Activated T-helper 9 cell treated with anti-CD3 and anti-CD28 coated beads, Interleukin-2, amount 50 U/mL, for 16 hours (primary cell): ENCODE measurements around the gene CEP128.

Source experiments
- DNase-seq: peaks from one replicate; pipeline ENCODE4 v3.0.0-alpha.2; 2020; ENCODE audit warnings: low read depth

Gene CEP128

GRCh38 chr14:80771201-80771600, 170.3 kb downstream of the CEP128 start:
- DNase-seq = no peak

- no peak for DNase-seq
These were observed 171.2 kb downstream of the CEP128 start for GRCh38 chr14:80770114-80770908.

- no peak for DNase-seq
These were observed 172.9 kb downstream of the CEP128 start for GRCh38 chr14:80768646-80769045.

- DNase-seq = no peak
These were observed 176.5 kb downstream of the CEP128 start for GRCh38 chr14:80764921-80765507.

- DNase-seq = no peak
These were observed 177.0 kb downstream of the CEP128 start for GRCh38 chr14:80764496-80764895.

- DNase-seq = no peak
These were observed 178.8 kb downstream of the CEP128 start for GRCh38 chr14:80762641-80763228.

- no peak for DNase-seq
These were observed 186.8 kb downstream of the CEP128 start for GRCh38 chr14:80754696-80755095.

- no peak for DNase-seq
These were observed 190.3 kb downstream of the CEP128 start for GRCh38 chr14:80751285-80751684.

GRCh38 chr14:80726211-80726610, 215.3 kb downstream of the CEP128 start:
- no peak for DNase-seq

GRCh38 chr14:80718940-80719339, 222.6 kb downstream of the CEP128 start:
- DNase-seq = no peak

- no peak for DNase-seq
These were observed 227.1 kb downstream of the CEP128 start for GRCh38 chr14:80714474-80714873.

GRCh38 chr14:80713076-80713850, 228.3 kb downstream of the CEP128 start:
- no peak for DNase-seq

GRCh38 chr14:80705241-80705980, 236.1 kb downstream of the CEP128 start:
- DNase-seq = no peak

- DNase-seq = no peak
These were observed 240.9 kb downstream of the CEP128 start for GRCh38 chr14:80700601-80701000.

GRCh38 chr14:80699861-80700260, 241.7 kb downstream of the CEP128 start:
- no peak for DNase-seq

- no peak for DNase-seq
These were observed 242.6 kb downstream of the CEP128 start for GRCh38 chr14:80698974-80699373.

GRCh38 chr14:80695869-80696268, 245.7 kb downstream of the CEP128 start:
- DNase-seq = no peak

GRCh38 chr14:80692903-80693302, 248.6 kb downstream of the CEP128 start:
- DNase-seq = no peak

- no peak for DNase-seq
These were observed 259.9 kb downstream of the CEP128 start for GRCh38 chr14:80681651-80682050.

- no peak for DNase-seq
These were observed 262.3 kb downstream of the CEP128 start for GRCh38 chr14:80679273-80679672.

GRCh38 chr14:80678436-80678835, 263.1 kb downstream of the CEP128 start:
- DNase-seq = no peak

- DNase-seq = no peak
These were observed 272.1 kb downstream of the CEP128 start for GRCh38 chr14:80669426-80669825.
